Measurements from ENCODE around the gene SBF2. TPM values are rescaled to one million over a fixed set of nuclear protein-coding genes. Genes with fewer than 3 reads are reported as not detected.

Gene SBF2
- total and polyA plus RNA-seq, 3 experiments from 2014 or later = 3.7 to 4.3 (median 4.2) TPM

- H3K27ac ChIP-seq (ENCODE audit: low read depth, low read length) = no peak overlapping the region
- no peak overlapping the region for H3K4me3 Mint-ChIP-seq
- no peak overlapping the region for H3K27ac Mint-ChIP-seq
- no peaks in the 10 kb centered on the region for H3K27me3 ChIP-seq (ENCODE audit: insufficient read depth, low read length, poor library complexity, severe bottlenecking)
- ChIA-PET CTCF (no interaction called here), POLR2A (no interaction called here)
- H3K9me3 Mint-ChIP-seq = peaks cover 0 to 10% (median 2%) of the 10 kb centered on the region in 5 donors
- H3K36me3 Mint-ChIP-seq = peaks cover 6 to 16% (median 15%) of the 10 kb centered on the region in 3 donors
- no peaks in the 10 kb centered on the region for H3K4me1 ChIP-seq (ENCODE audit: insufficient read depth, low read length)
- no peak overlapping the region for H3K4me3 ChIP-seq (ENCODE audit: low read length)
- H3K27me3 Mint-ChIP-seq = no peaks in the 10 kb centered on the region
- no peak for DNase-seq
- H3K4me1 Mint-ChIP-seq = no peaks in the 10 kb centered on the region
- H3K9me3 ChIP-seq (ENCODE audit: low read length) = no peaks in the 10 kb centered on the region
- no peaks in the 10 kb centered on the region for H3K36me3 ChIP-seq (ENCODE audit: insufficient read depth, low read length)
Observed at GRCh38 chr11:9899676-9900075, 394.3 kb downstream of the SBF2 start.

GRCh38 chr11:9896902-9897301 is 397.1 kb downstream of the SBF2 start:
- no peaks in the 10 kb centered on the region for H3K9me3 ChIP-seq (ENCODE audit: low read length)
- no peak overlapping the region for H3K27ac ChIP-seq (ENCODE audit: low read depth, low read length)
- H3K4me3 ChIP-seq (ENCODE audit: low read length) = no peak overlapping the region
- Mint-ChIP-seq H3K27me3 (no peaks in the 10 kb centered on the region), H3K27ac (peak overlapping the region in 1 of 8 donors; percentile 47), H3K4me1 (no peaks in the 10 kb centered on the region), H3K36me3 (peaks cover 6 to 26% (median 21%) of the 10 kb centered on the region in 3 donors), H3K9me3 (peaks cover 0 to 10% (median 2%) of the 10 kb centered on the region in 5 donors), H3K4me3 (no peak overlapping the region)
- no peak for DNase-seq
- H3K4me1 ChIP-seq (ENCODE audit: insufficient read depth, low read length) = no peaks in the 10 kb centered on the region
- ChIA-PET CTCF (no interaction called here), POLR2A (no interaction called here)
- no peaks in the 10 kb centered on the region for H3K36me3 ChIP-seq (ENCODE audit: insufficient read depth, low read length)
- H3K27me3 ChIP-seq (ENCODE audit: insufficient read depth, low read length, poor library complexity, severe bottlenecking) = no peaks in the 10 kb centered on the region

- CTCF ChIA-PET = no interaction called here
- Histone ChIP-seq H3K36me3 (ENCODE audit: insufficient read depth, low read length) (no peaks in the 10 kb centered on the region), H3K4me1 (ENCODE audit: insufficient read depth, low read length) (no peaks in the 10 kb centered on the region), H3K27ac (ENCODE audit: low read depth, low read length) (no peak overlapping the region), H3K9me3 (ENCODE audit: low read length) (no peaks in the 10 kb centered on the region), H3K4me3 (ENCODE audit: low read length) (no peak overlapping the region), H3K27me3 (ENCODE audit: insufficient read depth, low read length, poor library complexity, severe bottlenecking) (no peaks in the 10 kb centered on the region)
- Mint-ChIP-seq H3K4me3 (no peak overlapping the region), H3K27ac (no peak overlapping the region), H3K9me3 (peaks cover 0 to 10% (median 2%) of the 10 kb centered on the region in 5 donors), H3K27me3 (no peaks in the 10 kb centered on the region), H3K36me3 (peaks cover 6 to 26% (median 21%) of the 10 kb centered on the region in 3 donors), H3K4me1 (peaks cover 2 to 7% (median 6%) of the 10 kb centered on the region in 3 donors)
- no peak for DNase-seq
- POLR2A ChIA-PET = no interaction called here
Observed at GRCh38 chr11:9895006-9895405, 399.0 kb downstream of the SBF2 start.

- H3K4me3 Mint-ChIP-seq = peak overlapping the region in 1 of 7 donors; percentile 54
- CTCF ChIA-PET = no interaction called here
- Histone ChIP-seq H3K4me1 (ENCODE audit: insufficient read depth, low read length) (no peaks in the 10 kb centered on the region), H3K27ac (ENCODE audit: low read depth, low read length) (no peak overlapping the region), H3K27me3 (ENCODE audit: insufficient read depth, low read length, poor library complexity, severe bottlenecking) (no peaks in the 10 kb centered on the region), H3K4me3 (ENCODE audit: low read length) (no peak overlapping the region), H3K36me3 (ENCODE audit: insufficient read depth, low read length) (no peaks in the 10 kb centered on the region), H3K9me3 (ENCODE audit: low read length) (no peaks in the 10 kb centered on the region)
- H3K27me3 Mint-ChIP-seq = no peaks in the 10 kb centered on the region
- POLR2A ChIA-PET = no interaction called here
- peaks cover 2 to 7% (median 6%) of the 10 kb centered on the region in 3 donors for H3K4me1 Mint-ChIP-seq
- H3K27ac Mint-ChIP-seq = no peak overlapping the region
- DNase-seq = no peak
- H3K9me3 Mint-ChIP-seq = peaks cover 0 to 10% (median 2%) of the 10 kb centered on the region in 5 donors
- H3K36me3 Mint-ChIP-seq = peaks cover 6 to 26% (median 21%) of the 10 kb centered on the region in 3 donors
Observed at GRCh38 chr11:9893474-9893873, 400.5 kb downstream of the SBF2 start.

- H3K36me3 Mint-ChIP-seq = peaks cover 0 to 8% (median 5%) of the 10 kb centered on the region in 3 donors
- no peaks in the 10 kb centered on the region for H3K9me3 ChIP-seq (ENCODE audit: low read length)
- ChIA-PET CTCF (no interaction called here), POLR2A (no interaction called here)
- H3K27me3 ChIP-seq (ENCODE audit: insufficient read depth, low read length, poor library complexity, severe bottlenecking) = no peaks in the 10 kb centered on the region
- DNase-seq = no peak
- H3K4me1 Mint-ChIP-seq = peaks cover 2 to 7% (median 6%) of the 10 kb centered on the region in 3 donors
- H3K27ac Mint-ChIP-seq = no peak overlapping the region
- no peaks in the 10 kb centered on the region for H3K4me1 ChIP-seq (ENCODE audit: insufficient read depth, low read length)
- peaks cover 0 to 2% of the 10 kb centered on the region in 2 donors for H3K27me3 Mint-ChIP-seq
- no peaks in the 10 kb centered on the region for H3K9me3 Mint-ChIP-seq
- no peaks in the 10 kb centered on the region for H3K36me3 ChIP-seq (ENCODE audit: insufficient read depth, low read length)
- H3K4me3 Mint-ChIP-seq = no peak overlapping the region
- H3K4me3 ChIP-seq (ENCODE audit: low read length) = no peak overlapping the region
- H3K27ac ChIP-seq (ENCODE audit: low read depth, low read length) = no peak overlapping the region
Observed at GRCh38 chr11:9888938-9889337, 405.1 kb downstream of the SBF2 start.

GRCh38 chr11:9887472-9887871 is 406.5 kb downstream of the SBF2 start:
- POLR2A ChIA-PET = no interaction called here

GRCh38 chr11:9886595-9886994 is 407.4 kb downstream of the SBF2 start:
- H3K9me3 ChIP-seq (ENCODE audit: low read length) = no peaks in the 10 kb centered on the region
- ChIA-PET CTCF (no interaction called here), POLR2A (no interaction called here)
- Mint-ChIP-seq H3K4me3 (no peak overlapping the region), H3K9me3 (no peaks in the 10 kb centered on the region), H3K27me3 (peaks cover 0 to 2% of the 10 kb centered on the region in 2 donors), H3K36me3 (no peaks in the 10 kb centered on the region), H3K27ac (no peak overlapping the region), H3K4me1 (peaks cover 1 to 5% (median 5%) of the 10 kb centered on the region in 3 donors)
- H3K4me1 ChIP-seq (ENCODE audit: insufficient read depth, low read length) = no peaks in the 10 kb centered on the region
- no peak overlapping the region for H3K4me3 ChIP-seq (ENCODE audit: low read length)
- DNase-seq = no peak
- no peaks in the 10 kb centered on the region for H3K27me3 ChIP-seq (ENCODE audit: insufficient read depth, low read length, poor library complexity, severe bottlenecking)
- H3K27ac ChIP-seq (ENCODE audit: low read depth, low read length) = no peak overlapping the region
- no peaks in the 10 kb centered on the region for H3K36me3 ChIP-seq (ENCODE audit: insufficient read depth, low read length)

More at GRCh38 chr11:9887472-9887871, 406.5 kb downstream of the SBF2 start:
- peaks cover 0 to 2% of the 10 kb centered on the region in 2 donors for H3K27me3 Mint-ChIP-seq
- Histone ChIP-seq H3K27ac (ENCODE audit: low read depth, low read length) (no peak overlapping the region), H3K9me3 (ENCODE audit: low read length) (no peaks in the 10 kb centered on the region), H3K4me3 (ENCODE audit: low read length) (no peak overlapping the region), H3K4me1 (ENCODE audit: insufficient read depth, low read length) (no peaks in the 10 kb centered on the region), H3K36me3 (ENCODE audit: insufficient read depth, low read length) (no peaks in the 10 kb centered on the region), H3K27me3 (ENCODE audit: insufficient read depth, low read length, poor library complexity, severe bottlenecking) (no peaks in the 10 kb centered on the region)
- no peak overlapping the region for H3K4me3 Mint-ChIP-seq
- no peaks in the 10 kb centered on the region for H3K36me3 Mint-ChIP-seq
- DNase-seq = no peak
- no peak overlapping the region for H3K27ac Mint-ChIP-seq
- no peaks in the 10 kb centered on the region for H3K9me3 Mint-ChIP-seq
- CTCF ChIA-PET = no interaction called here
- H3K4me1 Mint-ChIP-seq = peaks cover 2 to 7% (median 6%) of the 10 kb centered on the region in 3 donors

GRCh38 chr11:9884601-9885000 is 409.4 kb downstream of the SBF2 start:
- Mint-ChIP-seq H3K4me1 (no peaks in the 10 kb centered on the region), H3K4me3 (no peak overlapping the region), H3K27me3 (peaks cover 0 to 2% of the 10 kb centered on the region in 2 donors), H3K36me3 (no peaks in the 10 kb centered on the region), H3K27ac (no peak overlapping the region), H3K9me3 (no peaks in the 10 kb centered on the region)
- no peaks in the 10 kb centered on the region for H3K36me3 ChIP-seq (ENCODE audit: insufficient read depth, low read length)
- H3K27ac ChIP-seq (ENCODE audit: low read depth, low read length) = no peak overlapping the region
- no peaks in the 10 kb centered on the region for H3K9me3 ChIP-seq (ENCODE audit: low read length)
- ChIA-PET POLR2A (no interaction called here), CTCF (interaction anchor here (1.0 kb wide), 1 partner anchor 423 kb away, joined by 3 read pairs; no protein-coding TSS in a partner anchor)
- H3K4me3 ChIP-seq (ENCODE audit: low read length) = no peak overlapping the region
- DNase-seq = no peak
- H3K4me1 ChIP-seq (ENCODE audit: insufficient read depth, low read length) = no peaks in the 10 kb centered on the region
- no peaks in the 10 kb centered on the region for H3K27me3 ChIP-seq (ENCODE audit: insufficient read depth, low read length, poor library complexity, severe bottlenecking)

- POLR2A ChIA-PET = no interaction called here
- Mint-ChIP-seq H3K27me3 (no peaks in the 10 kb centered on the region), H3K4me1 (no peaks in the 10 kb centered on the region), H3K36me3 (peaks cover 2 to 4% (median 3%) of the 10 kb centered on the region in 3 donors), H3K4me3 (no peak overlapping the region), H3K27ac (no peak overlapping the region), H3K9me3 (no peaks in the 10 kb centered on the region)
- CTCF ChIA-PET = no interaction called here
- Histone ChIP-seq H3K4me1 (ENCODE audit: insufficient read depth, low read length) (no peaks in the 10 kb centered on the region), H3K9me3 (ENCODE audit: low read length) (no peaks in the 10 kb centered on the region), H3K27me3 (ENCODE audit: insufficient read depth, low read length, poor library complexity, severe bottlenecking) (no peaks in the 10 kb centered on the region), H3K27ac (ENCODE audit: low read depth, low read length) (no peak overlapping the region), H3K4me3 (ENCODE audit: low read length) (no peak overlapping the region), H3K36me3 (ENCODE audit: insufficient read depth, low read length) (no peaks in the 10 kb centered on the region)
- DNase-seq = no peak
Observed at GRCh38 chr11:9880657-9881056, 413.4 kb downstream of the SBF2 start.

All from CD8-positive, alpha-beta memory T cell (primary cell).